SK-N-SH treated with all-trans-retinoic acid at 6 μM for 48 hours (cell line): ENCODE measurements around the gene MYO1B.

Experiments used
- TOX ChIP-seq: fragments of 250-450 bp; sonication (Bioruptor Pico); IDR thresholded peaks from 2 replicates; pipeline ENCODE4 v1.8.0; 2021; ENCODE audit warnings: mild to moderate bottlenecking, moderate library complexity, borderline replicate concordance
- ZNF565 ChIP-seq: fragments of 450-650 bp; formaldehyde crosslinking; conservative IDR thresholded peaks from 2 replicates; pipeline ENCODE4 v1.5.0; 2020; ENCODE audit warnings: low read depth, mild to moderate bottlenecking, moderate library complexity

DNA sequence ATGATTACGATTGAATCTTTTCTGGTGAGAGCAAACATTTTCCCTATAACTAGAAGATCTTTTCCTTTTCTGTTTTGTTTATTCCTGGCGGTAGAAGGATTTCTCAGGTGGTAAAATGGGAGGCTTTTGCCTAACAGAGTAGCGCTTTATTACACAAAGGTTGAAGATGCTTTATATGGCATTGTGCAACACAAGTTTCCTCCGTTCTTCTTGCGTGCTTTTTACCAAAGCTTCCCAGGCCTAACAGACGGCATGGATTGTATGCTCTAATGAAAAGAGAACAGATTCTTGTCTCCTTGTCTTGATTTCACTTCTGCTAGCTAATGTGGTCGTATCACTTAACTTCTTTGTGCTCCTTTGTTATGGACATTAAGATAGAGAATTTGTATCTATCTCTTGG, 43.8 kb downstream of the MYO1B start:
- no peak for TF ChIP-seq ZNF565
- TF ChIP-seq TOX (CRISPR knock-in tag) = no peak
